A673 (cell line): ENCODE results near the gene NAPA.

Experiments used
- CTCF ChIP-seq: fragments of 300-800, 200-600 bp; sonication (generic); conservative IDR thresholded peaks from 2 replicates; pipeline ENCODE4 v1.5.1; 2017; ENCODE audit warnings: low read depth, mild to moderate bottlenecking, antibody characterized with exemption, low read length, moderate library complexity, mixed read lengths
- EZH2 ChIP-seq: fragments of 200-600 bp; sonication (generic); IDR thresholded peaks from 2 replicates; pipeline ENCODE4 v1.6.1; 2017; ENCODE audit warnings: borderline replicate concordance, low read depth, mild to moderate bottlenecking, mixed read lengths, antibody characterized with exemption, low read length; ENCODE audit not compliant: poor library complexity, severe bottlenecking

GRCh38 chr19:47518854-47519253, 4.0 kb upstream of the NAPA start:
- TF ChIP-seq CTCF (no peak), EZH2 (no peak)
